ENCODE results near the gene CHAT. TPM values are rescaled to one million over a fixed set of nuclear protein-coding genes. Genes with fewer than 3 reads are reported as not detected.

Gene CHAT
- total RNA-seq, 1 experiment from 2014 or later, result not detected

- no peak overlapping the region for H3K27ac ChIP-seq (ENCODE audit: low read length)
- intact Hi-C loops (cut with micrococcal nuclease; ENCODE audit: unreplicated experiment) (no loop called here), in situ Hi-C loops (cut with HindIII; ENCODE audit: low pct_unique_long_range_greater_than_20kb, low sequenced_read_pairs) (no loop called here)
- DNase-seq (ENCODE audit: low read depth, low spot score) (no peak), ATAC-seq (no peak)
- H3K36me3 ChIP-seq (ENCODE audit: control insufficient read depth, insufficient read depth, low read length), result no peaks in the 10 kb centered on the region
- no peak overlapping the region for H3K4me3 ChIP-seq (ENCODE audit: low read depth in 2 of 2, low read length in 2 of 2)
- no peaks in the 10 kb centered on the region for H3K9me3 ChIP-seq (ENCODE audit: control insufficient read depth, insufficient read depth, low read depth, low read length)
- BruUV-seq (replicated peaks), result no TSS peak
- peaks cover 22% of the 10 kb centered on the region for H3K27me3 ChIP-seq (ENCODE audit: control insufficient read depth, insufficient read depth, low read length)
- TF ChIP-seq CTCF (IDR thresholded peaks at IDR 0.05) (no peak), SIN3A (IDR thresholded peaks at IDR 0.05; ENCODE audit: borderline replicate concordance, insufficient read depth, low read depth, low read length) (no peak), TCF7L2 (IDR thresholded peaks at IDR 0.05; ENCODE audit: low read depth, low read length) (no peak), REST (IDR thresholded peaks at IDR 0.05; ENCODE audit: insufficient read depth in 1 of 2, low read depth in 2 of 2, low read length in 1 of 2) (no peak)
- ChIA-PET CTCF (no interaction called here), POLR2A (no interaction called here)
- H3K4me1 ChIP-seq (ENCODE audit: control insufficient read depth, insufficient read depth, low read length), result no peaks in the 10 kb centered on the region
These were observed 77.8 kb downstream of the CHAT start for GRCh38 chr10:49691588-49691987.

GRCh38 chr10:49694466-49694865 is 80.6 kb downstream of the CHAT start:
- TF ChIP-seq CTCF (IDR thresholded peaks at IDR 0.05) (no peak), POLR2AphosphoS5 (IDR thresholded peaks at IDR 0.05; ENCODE audit: low read depth, low read length) (no peak), SIN3A (IDR thresholded peaks at IDR 0.05; ENCODE audit: borderline replicate concordance, insufficient read depth, low read depth, low read length) (no peak)
- POLR2A ChIA-PET, result no interaction called here
- intact Hi-C loops (cut with micrococcal nuclease; ENCODE audit: unreplicated experiment), result no loop called here

GRCh38 chr10:49696311-49696710 is 82.5 kb downstream of the CHAT start:
- CTCF ChIA-PET, result no interaction called here
- ATAC-seq (no peak), DNase-seq (ENCODE audit: low read depth, low spot score) (no peak)
- H3K36me3 ChIP-seq (ENCODE audit: control insufficient read depth, insufficient read depth, low read length), result no peaks in the 10 kb centered on the region
- TF ChIP-seq POLR2AphosphoS5 (IDR thresholded peaks at IDR 0.05; ENCODE audit: low read depth, low read length) (no peak), CTCF (IDR thresholded peaks at IDR 0.05) (no peak), SIN3A (IDR thresholded peaks at IDR 0.05; ENCODE audit: borderline replicate concordance, insufficient read depth, low read depth, low read length) (no peak), TCF7L2 (IDR thresholded peaks at IDR 0.05; ENCODE audit: low read depth, low read length) (no peak), REST (IDR thresholded peaks at IDR 0.05; ENCODE audit: insufficient read depth in 1 of 2, low read depth in 2 of 2, low read length in 1 of 2) (no peak)
- in situ Hi-C loops (cut with HindIII; ENCODE audit: low pct_unique_long_range_greater_than_20kb, low sequenced_read_pairs) (no loop called here), intact Hi-C loops (cut with micrococcal nuclease; ENCODE audit: unreplicated experiment) (no loop called here)
- no peaks in the 10 kb centered on the region for H3K9me3 ChIP-seq (ENCODE audit: control insufficient read depth, insufficient read depth, low read depth, low read length)
- POLR2A ChIA-PET, result no interaction called here
- no peak overlapping the region for H3K27ac ChIP-seq (ENCODE audit: low read length)
- H3K4me3 ChIP-seq (ENCODE audit: low read depth in 2 of 2, low read length in 2 of 2), result no peak overlapping the region
- BruUV-seq (replicated peaks), result no TSS peak
- H3K27me3 ChIP-seq (ENCODE audit: control insufficient read depth, insufficient read depth, low read length), result peaks cover 12% of the 10 kb centered on the region
- no peaks in the 10 kb centered on the region for H3K4me1 ChIP-seq (ENCODE audit: control insufficient read depth, insufficient read depth, low read length)

More at GRCh38 chr10:49694466-49694865, 80.6 kb downstream of the CHAT start:
- H3K4me1 ChIP-seq (ENCODE audit: control insufficient read depth, insufficient read depth, low read length), result no peaks in the 10 kb centered on the region
- no TSS peak for BruUV-seq (replicated peaks)
- peaks cover 14% of the 10 kb centered on the region for H3K27me3 ChIP-seq (ENCODE audit: control insufficient read depth, insufficient read depth, low read length)
- ATAC-seq (no peak), DNase-seq (ENCODE audit: low read depth, low spot score) (no peak)
- H3K4me3 ChIP-seq (ENCODE audit: low read depth in 2 of 2, low read length in 2 of 2), result no peak overlapping the region
- H3K9me3 ChIP-seq (ENCODE audit: control insufficient read depth, insufficient read depth, low read depth, low read length), result no peaks in the 10 kb centered on the region
- in situ Hi-C loops (cut with HindIII; ENCODE audit: low pct_unique_long_range_greater_than_20kb, low sequenced_read_pairs), result no loop called here
- no peaks in the 10 kb centered on the region for H3K36me3 ChIP-seq (ENCODE audit: control insufficient read depth, insufficient read depth, low read length)
- CTCF ChIA-PET, result no interaction called here
- no peak overlapping the region for H3K27ac ChIP-seq (ENCODE audit: low read length)

Measured in Panc1 (cell line).